Astrocyte of the cerebellum (primary cell): ENCODE data around the gene FSCN2.
A peak's percentile ranks its signal among the peaks of the same experiment; 100 is the strongest.

Experiments used
- DNase-seq: peaks from one replicate; pipeline ENCODE4 v3.0.0-alpha.2; 2011; ENCODE audit warnings: low read depth
- H3K4me3 ChIP-seq: 2 replicates; pipeline ENCODE4 v1.5.1; 2011; ENCODE audit warnings: mild to moderate bottlenecking, low read depth, low read length, moderate library complexity
- CTCF ChIP-seq: IDR thresholded peaks from 2 replicates; pipeline ENCODE4 v1.5.1; 2012; ENCODE audit warnings: low read length, low read depth, moderate library complexity, mild to moderate bottlenecking; ENCODE audit errors: missing control alignments
- in situ Hi-C: cut with HindIII; loops from 2 replicates; pipeline ENCODE4 v1.10.0; 2017; ENCODE audit warnings: low sequenced_read_pairs

FSCN2 gene

DNA sequence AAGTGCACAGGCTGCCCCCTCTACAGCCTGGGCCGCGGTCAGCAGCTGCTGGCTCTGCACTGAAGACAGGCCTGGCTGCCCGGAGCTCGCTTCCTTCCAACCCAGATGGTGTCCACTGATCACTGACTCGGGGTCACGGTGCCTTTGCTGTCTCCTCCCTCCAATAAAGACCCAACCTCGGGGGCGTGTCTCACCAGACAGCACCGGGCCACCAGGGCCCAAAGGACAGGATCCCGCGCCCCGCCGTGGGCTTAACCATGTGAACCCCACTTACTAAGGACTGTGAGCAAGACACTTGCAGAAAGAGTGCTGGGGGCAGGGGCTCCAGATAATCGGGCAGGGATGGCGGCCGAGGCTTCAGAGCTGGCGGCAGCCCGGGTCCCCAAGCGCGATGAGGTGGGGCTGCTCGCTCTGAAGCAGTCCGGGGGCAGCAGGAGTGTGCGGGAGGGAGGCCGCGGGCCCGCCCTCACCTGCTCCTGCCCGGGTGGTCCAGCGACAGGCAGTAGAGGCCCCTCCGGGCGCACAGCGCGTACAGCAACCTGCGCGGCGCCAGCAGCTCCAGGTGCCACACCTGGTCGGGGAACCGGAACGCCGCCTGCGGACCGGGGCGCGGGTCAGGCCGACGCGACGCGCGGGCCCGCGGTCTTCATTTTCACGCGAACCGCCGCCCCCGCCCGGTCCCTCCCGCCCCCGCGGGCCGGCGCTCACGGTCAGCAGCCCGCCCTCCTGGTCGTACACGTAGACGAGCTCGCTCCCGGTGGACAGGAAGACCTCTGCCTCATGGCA lies 23.5 kb downstream of the FSCN2 start:
- in situ Hi-C loops: no loop called here
- H3K4me3 ChIP-seq: peak overlapping the region; percentile 90
- TF ChIP-seq CTCF: no peak
- no peak for DNase-seq

DNA sequence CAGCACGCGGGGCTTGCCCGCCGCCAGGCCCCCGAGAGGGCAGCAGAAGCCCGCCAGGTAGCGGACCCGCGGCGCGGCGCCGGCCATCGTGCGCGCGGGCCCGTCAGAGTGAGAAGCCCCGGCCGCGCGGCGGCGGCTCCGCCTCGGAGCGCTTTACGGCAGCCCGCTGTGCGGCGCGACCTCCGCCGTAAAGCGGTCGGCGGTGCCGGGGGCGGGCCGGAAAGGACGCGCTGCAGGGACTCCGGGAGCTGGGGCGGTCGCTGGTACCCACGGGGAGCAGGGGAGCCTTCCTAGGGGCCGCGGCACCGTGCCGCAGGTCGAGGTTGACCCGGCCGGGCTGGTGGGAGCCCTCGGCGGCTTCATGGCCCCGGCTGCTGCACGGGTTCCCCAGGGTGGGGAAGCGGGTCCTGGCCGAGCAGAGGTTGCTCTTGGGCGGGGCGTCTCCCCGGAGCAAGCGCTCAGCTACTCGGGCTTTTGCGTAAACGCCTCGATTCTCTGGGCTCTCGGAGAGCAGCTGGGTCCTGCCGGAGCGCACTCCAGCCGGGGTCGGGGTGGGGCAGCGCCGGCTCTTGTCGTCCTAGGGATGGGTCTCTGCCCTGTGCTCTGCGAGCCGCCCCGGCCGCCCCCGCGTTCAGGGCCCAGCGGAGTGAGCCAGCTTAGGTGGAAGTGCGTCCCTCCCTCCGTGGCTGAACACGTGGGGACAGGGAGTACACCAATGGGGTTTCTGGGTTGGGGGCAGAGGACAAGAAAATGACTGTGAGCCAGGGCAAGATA lies 24.3 kb downstream of the FSCN2 start, which contains the start of gene FAAP100:
TSS of gene FAAP100 (minus strand) at position 110 of the 774 bp plus-strand sequence. CDS start at position 87, 23 bp downstream.
- no peak for TF ChIP-seq CTCF
- DNase-seq: no peak
- in situ Hi-C loops: no loop called here

GRCh38 chr17:81553018-81553615 lies 24.9 kb downstream of the FSCN2 start:
- no peak for TF ChIP-seq CTCF
- in situ Hi-C loops: no loop called here
- peak overlapping the region; percentile 90 for H3K4me3 ChIP-seq
- DNase-seq: no peak

More for the DNA sequence above, 24.3 kb downstream of the FSCN2 start, which contains the start of gene FAAP100:
- peak within 1 kb of the TSS; percentile 90 for H3K4me3 ChIP-seq

DNA sequence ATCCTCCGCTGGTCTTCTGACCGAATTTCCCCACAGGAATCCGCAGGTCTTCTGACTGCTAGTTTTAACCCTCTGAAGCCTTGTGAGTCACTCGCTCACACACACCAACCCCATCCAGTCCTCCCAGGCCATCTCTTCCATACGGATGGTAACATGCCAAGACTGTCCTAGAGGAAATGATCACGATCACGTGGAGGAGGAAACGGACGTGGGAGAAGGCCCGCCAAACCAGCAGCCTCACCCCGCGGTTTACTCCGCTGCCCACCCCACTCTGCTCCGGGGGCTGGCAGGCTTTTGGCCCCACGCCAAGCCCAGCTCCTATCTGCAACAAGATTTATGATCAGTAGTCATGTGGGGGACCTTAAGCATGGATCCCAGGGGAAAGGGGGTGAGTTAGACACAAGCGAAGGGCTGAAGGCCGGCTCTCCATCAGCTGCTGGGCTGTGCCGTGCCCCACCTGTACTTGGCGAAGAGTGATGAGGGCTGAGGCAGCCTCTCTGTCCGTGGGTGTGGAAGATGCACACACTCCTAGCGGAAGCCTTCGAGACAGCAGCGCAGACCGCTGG lies 25.5 kb downstream of the FSCN2 start:
- DNase-seq: peak; percentile 88
- TF ChIP-seq CTCF: no peak
- H3K4me3 ChIP-seq: peak overlapping the region; percentile 90
- in situ Hi-C loops: no loop called here

DNA sequence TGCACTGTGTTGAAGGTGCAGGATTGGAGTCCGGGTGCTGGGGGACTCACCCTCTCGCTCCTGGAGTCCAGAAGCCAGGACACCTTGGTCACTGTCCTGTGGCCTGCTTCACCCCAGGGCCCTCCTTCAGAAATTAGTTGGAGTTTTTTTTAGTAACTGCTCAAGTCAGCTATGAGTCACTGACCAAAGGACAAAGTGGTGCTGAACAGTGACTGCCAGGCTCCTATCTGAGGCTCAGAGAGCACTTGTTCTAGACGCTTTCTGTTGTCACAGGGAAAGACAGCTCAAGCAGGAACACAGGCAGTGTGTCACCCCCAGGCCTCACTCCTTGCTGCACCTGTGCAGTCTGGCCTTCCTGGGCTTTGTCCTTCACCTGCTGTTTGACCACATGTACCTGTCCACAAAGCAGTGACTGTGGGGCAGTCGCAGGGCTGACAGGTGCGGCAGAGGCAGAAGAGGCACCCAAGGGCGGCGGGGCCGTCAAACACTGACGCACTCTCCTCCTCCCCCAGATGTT lies 28.1 kb downstream of the FSCN2 start:
- no peak for DNase-seq
- TF ChIP-seq CTCF: no peak
- in situ Hi-C loops: no loop called here

GRCh38 chr17:81556863-81557262 lies 28.7 kb downstream of the FSCN2 start:
- TF ChIP-seq CTCF: no peak
- DNase-seq: no peak
- H3K4me3 ChIP-seq: no peak overlapping the region
- in situ Hi-C loops: no loop called here

More for the DNA sequence above, 28.1 kb downstream of the FSCN2 start:
- H3K4me3 ChIP-seq: no peak overlapping the region
